Measurements from ENCODE around the gene GLT1D1. TPM values are rescaled to one million over a fixed set of nuclear protein-coding genes. Genes with fewer than 3 reads are reported as not detected.

GLT1D1 gene
- total and polyA plus RNA-seq, 2 of the 8 experiments (the other 6 are each of a cell fraction or from before 2014, with no cell fraction given) = 1.5 to 3.6 TPM

GRCh38 chr12:128853600-128854197, 421 bp downstream of the GLT1D1 start (continued):
- TF ChIP-seq CHD7 (IDR thresholded peaks at IDR 0.05; ENCODE audit: insufficient replicate concordance, low read length) (no peak), ATF3 (IDR thresholded peaks at IDR 0.05; ENCODE audit: insufficient read depth, low read depth, low read length) (no peak), TAF1 (IDR thresholded peaks at IDR 0.05; ENCODE audit: low read depth, low read length) (no peak), FOSL1 (IDR thresholded peaks at IDR 0.05; ENCODE audit: insufficient read depth, low read depth, low read length) (no peak)

Measured in H1 (cell line).